Neuron (in vitro differentiated cells): ENCODE measurements around the gene GIGYF2.
A peak's percentile ranks its signal among the peaks of the same experiment; 100 is the strongest.
"Not testable (repeated sequence)": the region's sequence is repeated elsewhere in the genome, so short reads cannot be mapped to it uniquely, and the experiment has no call there.

ENCODE experiments used
- H2AFZ ChIP-seq: one replicate; pipeline ENCODE4 v1.6.1; 2013; ENCODE audit warnings: low read depth, mild to moderate bottlenecking, inconsistent platforms, low read length, moderate library complexity
- H3K27me3 ChIP-seq: one replicate; pipeline ENCODE4 v1.6.1; 2013; ENCODE audit warnings: low read length; ENCODE audit not compliant: insufficient read depth
- H3K36me3 ChIP-seq: one replicate; pipeline ENCODE4 v1.6.1; 2013; ENCODE audit warnings: low read length; ENCODE audit not compliant: insufficient read depth
- H3K4me1 ChIP-seq: one replicate; pipeline ENCODE4 v1.6.1; 2013; ENCODE audit warnings: low read length; ENCODE audit not compliant: insufficient read depth
- H3K4me3 ChIP-seq: 2 replicates; pipeline ENCODE4 v1.5.1; 2013; ENCODE audit warnings: mild to moderate bottlenecking, low read length, moderate library complexity
- H3K9me3 ChIP-seq: one replicate; pipeline ENCODE4 v1.6.1; 2013; ENCODE audit warnings: low read length

The GIGYF2 gene

DNA sequence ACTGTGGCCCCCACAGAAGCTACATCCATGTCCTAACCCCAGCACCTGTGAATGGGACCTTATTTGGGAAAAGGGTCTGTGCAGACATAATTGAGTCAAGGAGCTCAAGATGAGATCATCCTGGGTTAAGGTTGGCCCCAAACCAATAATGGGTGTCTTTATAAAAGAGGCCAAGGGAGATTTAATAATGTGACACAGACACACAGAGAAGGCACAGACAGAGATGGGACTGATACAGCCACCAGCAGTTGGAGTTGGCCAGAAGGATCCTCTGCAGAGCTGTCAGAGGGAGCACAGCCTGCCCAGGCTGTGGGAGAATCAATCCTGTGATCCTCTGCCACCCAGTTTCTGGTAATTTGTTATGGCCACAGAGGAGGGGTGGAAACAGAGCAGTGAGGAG, 199.0 kb downstream of the GIGYF2 start:
- no peak overlapping the region for H3K4me3 ChIP-seq
- no peaks in the 10 kb centered on the region for H3K9me3 ChIP-seq
- peaks cover 2% of the 10 kb centered on the region for H3K27me3 ChIP-seq
- peaks cover 1% of the 10 kb centered on the region for H3K4me1 ChIP-seq
- H2AFZ ChIP-seq: no peak overlapping the region
- H3K36me3 ChIP-seq: no peaks in the 10 kb centered on the region

GRCh38 chr2:232896720-232897597, 199.8 kb downstream of the GIGYF2 start:
- H2AFZ ChIP-seq: no peak overlapping the region
- peaks cover 2% of the 10 kb centered on the region for H3K27me3 ChIP-seq
- H3K4me1 ChIP-seq: peaks cover 10% of the 10 kb centered on the region
- H3K36me3 ChIP-seq: no peaks in the 10 kb centered on the region
- H3K4me3 ChIP-seq: no peak overlapping the region
- no peaks in the 10 kb centered on the region for H3K9me3 ChIP-seq

DNA sequence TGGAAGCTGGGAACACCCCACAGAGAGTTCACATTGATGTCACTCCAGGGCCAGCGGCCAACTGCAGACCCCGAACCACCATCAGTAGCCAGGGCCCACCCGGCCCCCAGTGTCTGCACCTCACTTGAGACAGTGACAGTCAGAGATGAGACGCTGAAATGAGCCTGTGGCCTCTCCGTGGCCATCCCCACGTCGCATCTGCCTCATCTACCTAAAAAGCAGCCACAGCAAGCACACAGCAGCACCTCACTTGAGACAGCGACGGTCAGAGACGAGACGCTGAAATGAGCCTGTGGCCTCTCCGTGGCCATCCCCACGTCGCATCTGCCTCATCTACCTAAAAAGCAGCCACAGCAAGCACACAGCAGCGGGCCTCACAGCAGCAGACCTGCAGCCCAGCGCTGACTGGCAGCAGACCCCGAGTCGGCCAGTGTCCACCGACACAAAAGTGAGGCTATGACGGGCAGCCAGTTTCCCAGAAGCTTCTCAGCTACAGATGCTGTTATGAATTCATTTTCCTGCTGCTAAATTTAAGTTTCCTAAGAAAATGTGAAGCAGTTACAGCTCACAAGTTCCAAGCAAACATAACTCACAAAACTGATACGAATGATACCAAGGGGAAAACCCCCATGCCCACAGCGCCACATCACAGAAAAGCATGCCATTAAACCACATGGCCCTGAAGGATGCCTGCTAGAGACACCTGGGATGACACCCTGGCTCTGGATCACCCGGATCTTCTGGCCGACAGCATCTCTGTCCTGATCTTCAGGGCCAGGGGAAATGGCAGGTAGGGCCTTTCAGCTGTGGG, 200.7 kb downstream of the GIGYF2 start:
- Histone ChIP-seq H2AFZ (no peak overlapping the region), H3K27me3 (peaks cover 2% of the 10 kb centered on the region), H3K4me3 (no peak overlapping the region), H3K4me1 (peaks cover 16% of the 10 kb centered on the region), H3K36me3 (no peaks in the 10 kb centered on the region), H3K9me3 (no peaks in the 10 kb centered on the region)

DNA sequence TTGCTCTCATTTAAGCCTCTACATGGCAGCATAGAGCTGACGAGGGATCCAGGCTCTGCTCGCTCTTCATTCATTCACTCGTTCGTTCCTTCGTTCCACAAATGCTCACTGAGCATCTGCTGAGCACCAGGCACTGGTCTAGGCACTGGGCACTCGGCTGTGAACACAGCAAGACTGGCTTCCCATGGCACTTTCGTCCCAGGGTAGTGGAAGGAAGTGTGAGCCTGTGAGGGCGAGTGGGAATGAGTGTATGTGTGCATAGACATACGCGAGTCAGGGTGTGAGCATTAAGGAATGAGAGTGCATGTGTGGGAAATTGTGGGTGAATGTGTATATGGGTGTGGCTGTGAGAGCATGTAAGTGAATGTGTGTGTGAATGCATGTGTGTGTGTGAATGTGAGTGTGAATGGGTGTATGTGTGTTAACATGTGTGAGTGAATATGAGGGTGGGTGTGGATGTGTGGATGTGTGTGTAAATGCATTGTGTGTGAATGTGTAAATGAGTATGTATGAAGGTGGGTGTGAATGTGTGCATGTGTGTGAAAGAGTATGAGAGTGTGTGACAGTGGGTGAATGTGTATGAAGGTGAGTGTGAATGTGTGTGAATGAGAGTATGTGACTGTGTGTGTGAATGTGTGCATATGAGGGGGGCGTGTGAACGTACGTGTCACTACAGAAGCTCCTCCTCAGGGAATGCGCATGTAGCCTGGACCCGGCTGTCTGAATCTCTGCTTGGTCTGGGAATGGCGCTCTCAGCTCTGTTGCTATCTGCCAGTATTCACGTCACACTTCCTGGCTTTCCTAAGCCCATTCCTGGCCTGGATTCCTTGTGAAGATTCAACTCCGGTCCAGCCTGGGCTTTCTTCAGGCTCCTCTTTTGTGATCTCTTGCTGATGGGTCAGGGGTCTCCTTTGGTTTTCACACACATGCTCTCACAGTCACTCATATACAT, 201.7 kb downstream of the GIGYF2 start:
- Histone ChIP-seq H3K27me3 (peaks cover 2% of the 10 kb centered on the region), H2AFZ (no peak overlapping the region)

DNA sequence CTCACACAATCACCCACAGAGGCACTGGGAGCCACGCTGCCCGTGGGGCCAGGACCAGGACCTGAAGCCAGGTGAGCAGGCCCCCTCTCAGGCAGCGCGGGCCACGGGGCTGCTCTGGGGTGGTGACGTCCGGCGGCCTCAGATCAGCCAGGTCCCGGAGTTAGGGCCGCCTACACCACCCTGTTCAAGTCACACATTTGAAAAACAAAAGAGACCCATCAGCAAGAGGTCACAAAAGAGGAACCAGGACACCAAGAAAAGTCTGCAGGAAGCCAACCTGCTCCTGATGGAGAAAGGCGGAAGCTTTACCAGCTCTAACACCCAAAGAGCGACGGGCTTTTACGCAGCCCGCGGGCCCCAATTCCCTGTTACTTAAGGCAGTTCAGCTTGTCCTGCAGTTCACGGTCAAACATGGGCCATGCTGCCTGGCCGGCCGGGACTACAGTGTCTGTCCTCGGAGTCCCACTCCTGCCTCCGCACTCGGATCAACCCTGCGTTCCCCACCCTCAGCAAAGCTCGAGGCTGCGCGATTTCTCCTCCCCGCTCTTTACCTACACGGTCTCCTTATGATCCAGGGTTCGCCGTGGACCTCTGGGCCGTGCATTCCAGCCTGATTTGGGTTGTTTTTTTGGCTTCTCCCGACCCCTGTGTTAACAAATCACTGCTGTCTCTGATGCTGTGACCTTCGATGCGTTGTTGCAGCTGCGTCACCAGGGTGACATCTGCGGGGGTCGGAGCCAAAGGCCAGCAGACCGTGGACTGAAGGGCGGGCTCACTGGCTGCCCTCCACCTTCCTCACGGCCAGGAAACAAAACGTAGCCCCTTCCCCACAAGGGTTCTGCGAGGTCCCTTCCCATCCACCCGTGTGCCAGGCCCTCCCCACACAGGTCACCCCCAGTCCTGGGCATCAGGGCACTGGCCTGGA, 203.9 kb downstream of the GIGYF2 start:
- H2AFZ ChIP-seq: no peak overlapping the region
- peaks cover 16% of the 10 kb centered on the region for H3K4me1 ChIP-seq

More for the DNA sequence above, 201.7 kb downstream of the GIGYF2 start:
- Histone ChIP-seq H3K36me3 (no peaks in the 10 kb centered on the region), H3K4me3 (no peak overlapping the region), H3K4me1 (peaks cover 16% of the 10 kb centered on the region), H3K9me3 (no peaks in the 10 kb centered on the region)

DNA sequence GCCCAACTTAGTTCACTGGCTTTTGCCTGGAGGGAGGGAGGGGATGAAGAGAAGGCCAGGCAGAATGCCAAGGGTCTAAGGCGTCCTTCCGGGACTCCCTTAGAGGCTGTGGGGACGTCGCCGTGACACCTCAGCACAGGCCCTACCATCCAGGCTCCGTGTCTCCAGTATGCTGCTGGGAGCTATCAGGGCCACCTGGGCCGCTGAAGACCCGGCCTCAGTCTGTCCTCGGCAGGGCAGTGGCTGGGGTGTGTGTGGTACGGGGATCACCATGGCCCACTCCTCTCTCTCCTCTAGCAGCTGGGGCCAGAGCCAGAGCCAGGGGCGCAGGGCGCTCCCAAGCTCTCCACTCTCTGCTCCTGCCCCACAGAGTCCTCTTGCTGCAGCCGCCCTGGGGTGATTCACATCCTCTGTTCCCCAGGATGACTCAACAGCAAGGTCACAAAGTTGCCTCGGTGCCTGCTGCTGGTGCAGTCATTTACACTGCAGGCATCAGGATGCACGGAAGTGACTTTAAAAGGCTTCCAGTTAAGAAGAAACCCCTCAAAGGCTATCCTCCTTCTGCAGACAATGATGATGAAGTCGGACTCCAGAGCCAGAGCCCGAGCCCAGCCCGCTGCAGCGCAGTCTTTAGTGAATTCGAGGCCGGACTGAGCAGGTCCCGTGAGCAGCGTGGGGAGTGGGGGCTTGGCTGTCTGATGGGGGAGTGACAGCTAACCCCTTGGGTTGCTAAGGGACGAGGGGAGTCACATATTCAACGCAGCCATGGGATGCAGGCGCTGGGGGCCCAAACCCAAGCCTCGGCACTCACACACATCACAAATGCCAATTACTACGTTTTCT, 204.8 kb downstream of the GIGYF2 start:
- Histone ChIP-seq H3K9me3 (no peaks in the 10 kb centered on the region), H3K4me1 (peaks cover 16% of the 10 kb centered on the region), H3K4me3 (no peak overlapping the region), H3K36me3 (no peaks in the 10 kb centered on the region), H3K27me3 (peaks cover 2% of the 10 kb centered on the region), H2AFZ (peak overlapping the region; percentile 33)

More for the DNA sequence above, 203.9 kb downstream of the GIGYF2 start:
- Histone ChIP-seq H3K27me3 (peaks cover 2% of the 10 kb centered on the region), H3K36me3 (no peaks in the 10 kb centered on the region), H3K9me3 (no peaks in the 10 kb centered on the region), H3K4me3 (no peak overlapping the region)

DNA sequence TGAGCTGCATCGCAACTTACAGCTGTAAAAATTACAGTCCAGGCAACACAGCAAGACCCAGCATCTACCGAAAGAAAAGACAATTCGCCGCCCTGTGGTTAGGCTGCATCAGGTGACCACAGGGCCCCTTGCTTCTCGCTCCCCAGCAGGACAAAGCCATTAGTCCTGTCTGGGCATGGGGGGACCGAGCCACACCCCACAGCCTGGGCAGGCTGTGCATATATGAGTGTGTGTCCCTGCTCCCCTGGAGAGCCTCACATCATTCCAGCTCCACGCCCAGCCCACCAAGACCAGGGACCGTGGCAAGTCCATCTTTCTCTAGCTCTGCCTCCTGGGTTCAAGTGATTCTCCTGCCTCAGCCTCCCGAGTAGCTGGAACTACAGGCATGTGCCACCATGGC, 206.9 kb downstream of the GIGYF2 start:
- H3K27me3 ChIP-seq: no peaks in the 10 kb centered on the region
- no peak overlapping the region for H3K4me3 ChIP-seq
- peaks cover 25% of the 10 kb centered on the region for H3K4me1 ChIP-seq
- H2AFZ ChIP-seq: no peak overlapping the region
- H3K36me3 ChIP-seq: no peaks in the 10 kb centered on the region
- no peaks in the 10 kb centered on the region for H3K9me3 ChIP-seq

DNA sequence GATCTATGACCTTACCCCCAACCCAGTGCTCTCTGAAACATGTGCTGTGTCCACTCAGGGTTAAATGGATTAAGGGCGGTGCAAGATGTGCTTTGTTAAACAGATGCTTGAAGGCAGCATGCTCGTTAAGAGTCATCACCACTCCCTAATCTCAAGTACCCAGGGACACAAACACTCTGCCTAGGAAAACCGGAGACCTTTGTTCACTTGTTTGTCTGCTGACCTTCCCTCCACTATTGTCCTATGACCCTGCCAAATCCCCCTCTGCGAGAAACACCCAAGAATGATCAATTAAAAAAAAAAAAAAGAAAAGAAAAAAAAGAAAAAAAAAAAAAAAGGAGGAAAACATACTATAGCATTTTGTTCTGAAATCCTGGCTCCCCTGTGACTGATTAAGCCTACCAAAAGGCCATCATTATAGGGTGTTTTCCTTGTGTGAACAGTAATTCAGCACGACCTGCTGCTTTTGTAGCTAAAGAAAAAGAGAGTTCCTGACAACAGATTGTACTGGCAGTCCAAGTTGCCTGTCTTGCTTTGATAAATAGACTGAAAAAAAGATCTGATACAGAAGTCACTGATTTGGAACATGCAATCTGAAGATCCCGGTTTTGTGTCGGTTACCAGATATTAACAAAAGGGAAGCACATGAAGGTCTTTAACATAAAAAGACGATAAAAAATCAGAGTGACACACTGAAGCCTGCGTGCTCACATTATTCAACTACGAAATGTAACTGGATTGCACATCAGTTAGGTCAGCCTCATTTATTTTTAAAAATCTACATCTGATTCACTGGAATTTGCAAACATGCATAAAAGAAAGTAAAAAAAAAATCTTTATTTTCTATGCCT, 210.0 kb downstream of the GIGYF2 start:
- not testable (repeated sequence) for H3K9me3 ChIP-seq, H2AFZ ChIP-seq, H3K36me3 ChIP-seq, H3K4me3 ChIP-seq, H3K27me3 ChIP-seq
- peaks cover 14% of the 10 kb centered on the region for H3K4me1 ChIP-seq

- H3K9me3 ChIP-seq, H3K27me3 ChIP-seq, H2AFZ ChIP-seq, H3K4me3 ChIP-seq, H3K36me3 ChIP-seq, H3K4me1 ChIP-seq: not testable (repeated sequence)
These were observed 210.6 kb downstream of the GIGYF2 start for GRCh38 chr2:232907718-232908085.

- H2AFZ ChIP-seq: no peak overlapping the region
- no peaks in the 10 kb centered on the region for H3K36me3 ChIP-seq
- H3K27me3 ChIP-seq: peaks cover 2% of the 10 kb centered on the region
- no peak overlapping the region for H3K4me3 ChIP-seq
- peaks cover 9% of the 10 kb centered on the region for H3K4me1 ChIP-seq
- peaks cover 8% of the 10 kb centered on the region for H3K9me3 ChIP-seq
These were observed 211.6 kb downstream of the GIGYF2 start for GRCh38 chr2:232908695-232909094.
